COR-L47 (cell line): Measurements from ENCODE around the gene QKI.
"Not testable (repeated sequence)": the region's sequence is repeated elsewhere in the genome, so short reads cannot be mapped to it uniquely, and the experiment has no call there.

ENCODE experiments used
- DNase-seq: peaks from one replicate; lab custom pipeline; 2025; lab: John Stamatoyannopoulos, UW

QKI gene

DNA sequence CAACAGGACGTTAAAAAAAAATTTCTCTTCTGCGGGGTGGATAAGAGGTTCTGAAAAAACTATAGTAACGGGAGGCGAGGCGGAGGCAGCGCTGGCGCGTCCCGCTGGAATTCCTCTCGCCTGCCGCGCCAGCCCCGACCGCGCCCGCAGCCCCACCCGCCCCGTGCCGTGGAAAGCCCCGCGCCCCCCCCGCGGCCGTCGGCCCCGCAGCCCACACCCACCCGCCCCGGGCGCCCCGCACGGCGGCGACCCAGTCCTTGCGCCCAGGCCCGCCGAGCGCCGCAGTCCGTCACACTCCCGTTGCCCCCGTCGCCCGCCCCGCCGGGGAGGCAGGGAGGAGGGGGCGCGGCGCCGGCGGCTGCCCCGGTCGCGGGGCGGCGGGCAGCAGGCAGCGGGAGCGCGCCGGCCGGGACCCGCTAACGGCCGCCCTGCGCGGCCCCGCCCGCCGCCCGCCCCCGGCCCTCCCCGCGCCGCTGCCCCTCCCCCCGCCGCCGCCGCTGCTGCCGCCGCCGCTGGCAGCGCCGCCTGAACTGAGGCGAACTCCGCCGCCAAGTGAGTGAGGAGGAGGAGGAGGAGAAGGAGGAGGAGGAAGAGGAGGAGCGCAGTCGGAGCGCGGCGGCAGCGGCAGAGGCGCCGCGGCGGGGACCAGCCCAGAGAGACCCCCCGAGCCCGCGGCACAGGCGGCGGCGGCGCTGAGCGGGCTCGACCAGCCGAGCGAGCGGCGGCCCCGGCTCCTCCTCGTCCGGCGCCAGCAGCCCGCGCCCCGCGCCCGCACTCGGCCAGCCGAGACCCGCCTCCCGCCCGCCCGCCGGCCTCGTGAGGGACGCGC, at the start of gene QKI:
QKI (plus strand) TSS at position 602 of the 829 bp plus-strand sequence. CDS start 476 bp downstream, outside the sequence.
- DNase-seq, result no peak

DNA sequence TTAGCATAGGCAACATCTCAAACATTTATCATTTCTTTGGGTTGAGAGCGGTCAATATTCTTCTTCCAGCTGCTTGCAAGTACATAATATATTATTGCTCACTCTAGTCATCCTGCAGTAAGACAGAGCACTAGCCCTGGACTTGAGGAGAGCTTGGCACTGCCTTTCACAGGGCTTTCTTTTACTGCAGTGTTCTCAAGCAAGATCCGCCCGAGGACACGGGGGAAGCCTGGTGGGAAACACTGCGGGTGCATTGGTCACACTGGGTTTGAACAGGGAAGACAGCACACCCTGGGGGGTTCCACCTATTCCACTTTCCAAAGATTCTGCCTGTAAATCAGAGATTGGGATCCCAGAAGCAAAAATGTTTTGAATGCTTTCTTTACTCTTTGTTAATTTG, 48.2 kb upstream of the QKI start:
- no peak for DNase-seq

DNA sequence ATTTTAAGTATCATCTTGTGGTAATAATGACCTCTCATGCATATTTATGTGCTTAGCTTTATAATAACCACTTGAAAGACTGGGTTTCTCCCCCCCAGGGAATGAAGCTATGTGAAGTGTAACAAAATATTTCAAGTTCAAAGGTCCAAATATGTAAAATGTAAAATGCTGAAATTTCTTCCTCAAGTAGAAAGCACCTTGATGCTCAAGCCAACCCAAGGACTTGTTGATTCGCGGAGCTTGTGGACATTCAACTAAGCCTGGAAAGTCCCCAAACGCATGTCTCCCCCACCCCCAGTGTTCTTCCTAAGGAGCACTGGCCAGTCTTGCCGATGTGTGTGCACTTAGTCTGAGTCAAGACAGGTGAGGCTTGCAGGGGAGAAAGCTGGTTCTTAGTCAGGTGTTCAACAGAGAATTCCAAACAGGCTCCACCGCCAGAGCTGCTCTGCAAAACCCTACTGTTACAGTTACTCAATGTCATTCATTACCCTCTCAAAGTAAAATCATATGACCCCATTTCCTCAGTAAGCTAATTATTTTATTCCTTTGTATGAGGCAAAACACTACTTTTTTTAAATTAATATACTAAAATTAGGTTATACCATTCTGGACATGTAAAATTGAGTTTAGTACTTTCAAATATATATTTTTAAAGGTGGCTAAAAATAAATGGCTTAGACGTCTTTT, 46.9 kb upstream of the QKI start:
- DNase-seq, result no peak

DNA sequence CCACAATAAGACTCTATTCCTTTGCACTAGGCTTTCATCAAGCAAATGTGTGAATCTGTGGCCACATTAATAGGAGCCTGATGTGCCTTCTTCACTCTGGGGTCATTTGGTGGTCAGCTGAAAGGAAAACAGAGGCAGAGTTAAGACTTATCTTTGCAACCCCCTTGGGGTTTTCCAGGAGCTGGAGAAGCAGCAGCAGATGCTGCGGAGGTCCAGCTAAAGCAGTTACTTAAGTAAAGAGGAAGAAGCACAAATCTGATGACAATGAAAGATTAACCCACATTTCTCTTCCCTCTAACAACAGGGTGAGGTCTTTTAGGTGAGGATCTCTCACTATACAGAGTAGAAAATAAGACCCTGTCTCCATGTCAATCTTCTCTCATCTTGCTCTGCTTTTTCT, 45.4 kb upstream of the QKI start:
- DNase-seq, result no peak

DNA sequence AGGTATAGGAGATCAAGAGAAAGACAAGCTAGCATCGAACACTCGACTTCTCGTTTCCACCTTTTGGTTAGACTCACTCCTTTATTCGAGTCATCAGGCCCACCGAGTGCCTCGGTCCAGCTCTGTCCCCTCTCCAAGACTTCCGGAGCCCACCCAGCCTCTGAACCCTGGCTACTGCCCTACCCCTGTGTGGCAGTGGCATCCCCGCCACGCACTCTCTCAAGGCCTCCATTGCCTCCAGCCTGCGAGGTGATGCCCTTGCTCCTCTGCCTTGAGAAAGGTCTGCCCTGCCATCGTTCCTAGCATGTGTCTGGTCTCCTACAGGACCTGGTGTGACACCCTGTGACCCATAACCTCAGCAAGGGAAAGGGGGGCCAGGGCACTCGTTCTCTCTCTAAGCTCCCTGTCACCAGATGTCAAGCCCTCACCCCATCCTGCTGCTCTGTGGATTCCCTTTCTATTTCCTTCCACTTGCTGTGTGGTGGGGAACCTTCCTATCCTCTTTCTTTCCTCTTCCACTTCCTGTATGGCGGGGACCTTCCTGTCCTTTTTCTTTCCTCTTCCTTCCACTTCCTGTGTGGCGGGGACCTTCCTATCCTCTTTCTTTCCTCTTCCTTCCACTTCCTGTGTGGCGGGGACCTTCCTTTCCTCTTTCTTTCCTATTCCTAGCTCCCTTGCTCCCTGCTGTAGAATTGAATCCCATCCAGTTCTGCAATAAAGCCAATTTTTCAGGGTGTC, 44.7 kb upstream of the QKI start:
- DNase-seq, result no peak

DNA sequence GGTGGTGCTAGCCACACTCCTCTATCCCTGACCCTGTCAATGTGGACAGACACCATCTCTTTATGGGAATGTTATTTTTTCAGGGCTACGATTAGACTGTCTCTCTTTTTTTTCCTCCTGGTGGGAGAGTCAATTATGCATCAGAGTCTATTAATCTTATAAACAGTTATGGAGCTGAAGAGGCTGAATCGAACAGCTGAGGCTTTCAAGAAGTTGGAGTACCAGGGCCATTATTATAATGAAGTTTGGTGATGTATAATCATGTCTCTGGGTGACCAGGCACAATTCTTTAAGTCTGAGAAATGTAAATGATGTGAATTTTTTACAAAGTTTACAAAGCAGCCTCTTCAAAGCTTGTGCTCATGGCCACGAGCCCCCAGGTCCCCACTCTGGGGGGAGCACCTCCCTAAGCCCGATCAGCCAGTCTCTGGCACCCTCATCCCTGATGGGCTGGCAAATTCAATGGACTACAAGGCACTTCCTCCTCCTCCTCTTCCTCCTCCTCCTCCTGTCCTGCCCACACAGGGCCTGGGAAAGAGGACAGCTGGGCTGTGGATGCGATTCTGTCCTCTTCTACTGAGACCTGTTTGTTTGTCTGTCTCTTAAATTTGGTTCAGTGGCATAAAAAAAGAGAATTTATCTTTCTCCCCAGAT, 43.9 kb upstream of the QKI start:
- no peak for DNase-seq

DNA sequence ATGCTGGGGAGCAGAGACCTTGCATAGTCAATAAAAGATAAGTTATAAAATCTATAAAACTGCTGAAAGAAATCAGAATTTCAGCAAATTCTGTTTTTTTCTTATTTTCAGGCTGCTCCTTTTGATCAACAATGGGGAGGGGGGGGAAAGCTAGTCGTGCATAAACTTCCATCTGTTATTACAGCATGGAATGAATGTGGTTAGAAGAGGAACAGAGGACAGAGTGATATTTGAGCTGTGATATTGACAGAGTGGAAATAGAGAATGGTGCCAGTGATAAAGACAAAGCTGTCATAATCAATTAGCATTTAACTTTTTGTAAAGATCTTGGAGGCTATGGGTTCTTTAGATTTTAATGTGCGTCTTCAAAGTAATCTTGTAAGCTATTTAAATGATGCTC, 43.4 kb upstream of the QKI start:
- no peak for DNase-seq

DNA sequence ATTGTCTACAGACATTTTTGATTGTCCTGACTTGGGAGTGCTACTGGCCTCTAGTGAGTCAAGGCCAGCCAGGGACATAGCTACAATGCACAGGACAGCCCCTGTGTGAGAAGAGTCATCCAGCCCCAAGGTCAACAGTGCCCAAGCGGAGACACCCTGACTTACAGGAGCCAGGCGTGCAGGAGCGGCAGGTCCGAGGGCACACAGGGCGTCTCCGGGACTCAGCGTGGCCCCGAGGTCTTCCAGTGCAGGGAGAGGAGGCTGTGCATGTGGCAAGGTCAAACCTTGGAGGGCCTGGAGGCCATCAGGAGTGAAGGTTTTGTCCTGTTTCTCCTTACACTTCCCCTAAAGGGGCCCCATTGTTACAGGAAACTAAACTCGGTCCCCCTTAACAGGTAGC, 41.3 kb upstream of the QKI start:
- no peak for DNase-seq

DNA sequence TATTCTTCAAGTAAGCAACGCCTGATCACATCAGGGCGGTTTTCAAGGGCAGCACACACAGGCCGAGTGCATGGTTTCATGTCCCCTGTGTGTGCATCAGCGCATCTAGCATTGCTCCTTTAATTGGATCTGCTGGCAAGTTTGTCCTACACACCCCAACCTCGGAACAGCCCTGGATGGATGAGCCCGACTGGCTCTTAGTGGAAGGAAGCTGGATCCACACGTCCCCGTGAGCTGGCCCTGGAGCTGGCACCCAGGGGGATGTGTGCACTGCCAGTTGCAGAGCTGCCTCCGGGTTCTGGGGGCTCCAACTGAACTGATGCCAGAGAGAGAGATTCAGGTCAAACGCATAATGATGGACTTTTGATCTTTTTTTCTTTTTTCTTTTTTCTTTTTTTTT, 39.2 kb upstream of the QKI start:
- no peak for DNase-seq

DNA sequence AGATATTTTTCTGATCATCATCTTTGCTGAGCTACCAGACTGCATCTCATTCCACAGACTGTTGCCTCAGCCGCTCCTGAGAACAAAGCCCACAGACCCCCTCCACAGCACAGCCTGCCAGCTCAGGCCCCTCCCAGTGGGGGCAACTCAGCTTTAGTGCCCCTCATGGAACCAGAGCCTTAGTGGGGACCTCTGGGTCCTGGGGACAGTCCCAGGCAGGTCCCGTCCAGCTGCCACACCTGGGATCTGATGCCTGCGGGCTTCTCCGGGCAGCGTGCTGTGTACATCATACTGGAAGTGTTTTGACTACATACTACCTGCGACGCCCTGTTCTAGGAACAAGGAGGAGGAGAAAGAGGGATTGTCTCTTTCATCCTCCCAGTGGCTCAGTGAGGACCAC, 38.3 kb upstream of the QKI start:
- DNase-seq, result no peak

DNA sequence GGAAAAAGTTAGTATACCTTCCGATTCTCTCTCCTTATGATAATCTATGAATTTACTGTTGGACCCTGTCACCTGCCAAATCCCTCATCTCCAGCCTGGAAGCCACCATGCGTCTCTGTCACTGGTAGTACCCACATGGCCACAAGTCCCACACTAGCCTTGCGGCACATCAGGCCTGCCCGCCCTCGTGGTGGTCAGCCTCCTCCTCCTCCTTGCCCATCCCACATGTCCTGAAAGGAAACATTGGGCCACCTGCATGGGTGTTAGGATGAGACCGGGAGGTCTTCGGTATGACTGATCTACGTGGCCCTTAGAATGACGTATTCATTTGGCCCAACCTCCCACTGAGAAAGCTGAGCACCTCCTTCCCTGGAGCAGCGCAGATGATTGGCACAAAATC, 37.0 kb upstream of the QKI start:
- no peak for DNase-seq

DNA sequence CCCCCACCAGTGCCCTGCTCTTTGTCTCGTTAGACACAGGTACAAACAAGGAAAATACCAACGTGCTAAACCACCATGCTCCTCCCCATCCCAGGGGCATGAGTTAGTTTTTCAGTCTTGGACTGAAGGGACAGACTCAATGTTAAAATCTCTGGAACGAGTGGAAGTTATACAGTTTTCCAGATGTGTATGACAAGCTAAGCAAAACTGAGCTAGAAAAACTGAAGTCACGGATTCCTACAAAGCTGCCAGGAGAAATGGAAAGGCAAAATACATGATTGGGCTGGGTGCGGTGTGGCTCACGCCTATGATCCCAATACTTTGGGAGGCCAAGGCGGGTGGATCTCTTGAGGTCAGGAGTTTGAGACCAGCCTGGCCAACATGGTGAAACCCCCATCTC, 34.3 kb upstream of the QKI start:
- no peak for DNase-seq

DNA sequence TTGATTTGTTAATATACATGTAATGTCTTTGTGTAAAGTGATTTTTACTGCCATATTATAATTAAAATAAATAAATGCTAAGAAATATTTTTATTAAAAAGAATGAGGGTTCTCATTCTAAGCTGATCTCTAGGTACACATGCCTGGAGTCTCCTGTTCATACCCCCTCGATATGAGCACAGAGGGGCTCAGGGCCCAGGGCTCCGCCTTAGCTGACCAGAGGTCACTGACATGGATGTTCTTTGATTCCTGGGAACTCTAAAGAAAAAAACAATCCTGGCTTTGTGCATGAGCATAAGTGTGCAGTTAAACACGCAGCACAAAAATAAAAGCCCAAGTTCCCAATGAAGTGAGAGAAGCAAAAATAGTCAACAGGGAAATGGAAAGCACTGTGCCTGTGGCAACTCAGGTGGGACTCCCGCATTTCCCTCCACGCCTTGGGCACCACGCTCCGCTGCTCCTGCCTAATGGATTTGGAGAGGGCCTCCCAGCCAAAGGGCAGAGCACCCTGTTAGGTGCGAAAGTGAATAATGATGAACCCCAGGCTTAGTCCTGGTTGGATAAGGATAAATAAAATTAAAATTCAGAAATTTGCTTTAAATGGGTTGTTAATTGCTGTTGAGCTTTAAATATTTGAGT, 33.3 kb upstream of the QKI start:
- no peak for DNase-seq

DNA sequence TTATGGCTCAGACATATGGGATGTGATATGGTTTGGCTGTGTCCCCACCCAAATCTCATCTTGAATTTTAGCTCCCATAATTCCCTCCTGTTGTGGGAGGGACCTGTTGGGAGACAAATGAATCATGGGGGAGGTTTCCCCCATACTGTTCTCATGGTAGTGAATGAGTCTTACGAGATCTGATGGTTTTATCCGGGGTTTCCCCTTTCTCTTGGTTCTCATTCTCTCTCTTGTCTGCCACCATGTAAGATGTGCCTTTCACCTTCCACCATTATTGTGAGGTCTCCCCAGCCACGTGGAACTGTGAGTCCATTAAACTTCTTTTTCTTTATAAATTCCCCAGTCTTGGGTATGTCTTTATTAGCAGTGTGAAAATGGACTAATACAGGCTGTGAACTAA, 31.1 kb upstream of the QKI start:
- not testable (repeated sequence) for DNase-seq

DNA sequence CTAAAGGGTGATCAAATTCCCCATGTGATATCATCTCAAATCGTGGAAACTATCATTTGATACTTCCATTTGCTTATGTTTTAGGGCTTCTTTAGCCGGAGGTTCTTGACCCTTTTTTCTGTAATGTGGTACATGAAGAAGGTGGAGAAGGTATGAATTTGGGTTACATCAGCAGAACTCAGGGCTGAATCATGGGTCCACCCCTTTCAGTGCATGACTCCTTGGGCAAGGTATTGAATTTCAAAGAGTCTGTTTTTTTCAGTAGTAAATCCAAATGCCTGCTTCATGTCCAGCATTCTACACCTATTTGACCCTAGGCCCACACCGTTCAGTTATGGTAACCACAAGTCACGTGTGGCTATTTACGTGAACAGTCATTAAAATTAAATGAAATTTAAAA, 30.6 kb upstream of the QKI start:
- no peak for DNase-seq

DNA sequence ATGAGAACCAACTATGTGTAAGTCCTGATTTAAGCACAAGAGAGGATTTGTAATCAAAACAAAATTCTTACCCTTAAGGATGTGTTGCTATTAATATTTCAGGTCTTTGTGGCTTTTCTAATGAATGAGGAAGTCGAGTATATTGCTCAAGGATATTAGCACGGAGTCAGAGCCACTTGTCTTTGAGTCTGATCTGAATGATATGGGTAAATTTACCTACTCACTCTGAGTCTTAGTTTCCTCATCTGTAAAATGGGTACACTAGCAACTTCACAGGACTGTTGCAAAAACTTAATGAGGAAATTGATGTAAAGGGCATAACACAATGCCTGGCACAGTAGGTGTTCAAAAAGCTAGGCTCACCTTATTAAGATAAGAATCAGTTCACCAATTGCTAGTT, 30.0 kb upstream of the QKI start:
- no peak for DNase-seq

DNA sequence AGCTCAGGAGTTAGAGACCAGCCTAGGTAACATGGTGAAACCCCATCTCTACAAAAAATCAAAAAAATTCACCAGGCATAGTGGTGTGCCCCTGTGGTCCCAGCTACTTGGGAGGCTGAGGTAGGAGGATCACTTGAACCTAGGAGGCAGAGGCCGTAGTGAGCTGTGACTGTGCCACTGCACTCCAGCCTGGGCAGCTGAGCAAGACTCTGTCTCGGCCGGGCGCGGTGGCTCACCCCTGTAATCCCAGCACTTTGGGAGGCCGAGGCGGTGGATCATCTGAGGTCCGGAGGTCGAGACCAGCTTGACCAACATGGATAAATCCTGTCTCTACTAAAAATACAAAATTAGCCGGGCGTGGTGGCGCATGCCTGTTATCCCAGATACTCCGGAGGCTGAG, 29.0 kb upstream of the QKI start:
- not testable (repeated sequence) for DNase-seq

DNA sequence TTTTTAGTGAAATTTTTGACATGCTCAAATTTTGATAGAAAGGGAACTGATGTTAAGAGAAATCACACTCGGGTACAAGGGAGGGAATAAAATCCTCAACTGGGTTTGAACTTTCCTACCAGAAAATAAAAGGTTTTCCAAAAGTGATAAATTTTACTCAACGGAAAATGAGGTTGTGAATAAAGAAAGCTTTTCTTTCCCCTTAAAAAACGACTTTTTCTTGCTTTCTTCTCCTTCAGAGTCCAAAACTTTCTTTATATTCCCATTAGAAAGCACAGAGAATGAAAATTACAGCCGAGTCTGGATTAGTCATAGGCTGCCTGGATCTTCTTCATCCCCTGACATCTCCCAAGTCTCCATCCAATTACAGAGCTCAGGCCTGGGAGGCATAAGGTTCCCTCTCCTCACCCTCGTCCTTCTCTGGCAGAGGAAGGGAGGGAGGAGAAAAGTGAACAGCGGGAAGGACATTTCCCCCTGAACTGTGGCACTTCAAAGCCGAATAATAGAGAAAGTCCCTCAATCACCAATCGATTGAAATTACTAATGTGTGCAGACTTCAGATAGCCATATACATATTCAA, 28.1 kb upstream of the QKI start:
- no peak for DNase-seq

DNA sequence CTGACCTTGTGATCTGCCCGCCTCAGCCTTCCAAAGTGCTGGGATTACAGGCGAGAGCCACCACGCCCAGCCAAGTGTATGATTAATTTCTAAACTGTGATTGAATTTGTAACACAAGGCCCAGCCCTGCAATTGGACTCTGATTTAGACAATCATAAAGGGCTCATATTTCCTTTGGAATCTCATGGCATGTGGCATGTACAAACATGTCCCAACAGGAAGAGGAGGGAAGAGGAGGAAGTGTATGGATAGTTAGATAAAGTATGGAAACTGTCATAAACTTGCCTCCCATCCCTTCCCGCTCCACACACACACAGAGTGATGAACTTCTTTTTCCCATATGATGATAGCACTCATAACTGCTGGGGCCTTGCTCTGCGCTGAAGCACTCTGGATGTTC, 27.2 kb upstream of the QKI start:
- DNase-seq, result no peak

DNA sequence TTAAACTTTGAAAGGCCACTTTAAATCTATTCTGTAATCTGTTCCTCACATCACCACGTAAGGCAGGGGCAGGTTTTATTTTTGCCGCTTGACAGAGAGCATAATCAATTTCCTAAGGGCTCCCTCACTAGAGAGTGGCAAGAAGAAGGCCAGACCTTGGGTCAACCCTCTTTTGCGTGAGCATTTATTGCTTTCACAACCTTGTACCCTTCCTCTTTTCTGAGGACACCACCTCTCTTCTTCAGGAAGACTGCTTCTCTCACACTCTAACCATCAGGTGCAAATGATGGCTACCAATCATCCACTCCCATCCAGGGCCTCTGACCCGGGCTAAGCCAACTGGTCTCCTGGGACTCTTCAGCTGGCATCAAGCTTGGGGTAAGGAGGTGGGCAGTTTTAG, 25.2 kb upstream of the QKI start:
- DNase-seq, result no peak

DNA sequence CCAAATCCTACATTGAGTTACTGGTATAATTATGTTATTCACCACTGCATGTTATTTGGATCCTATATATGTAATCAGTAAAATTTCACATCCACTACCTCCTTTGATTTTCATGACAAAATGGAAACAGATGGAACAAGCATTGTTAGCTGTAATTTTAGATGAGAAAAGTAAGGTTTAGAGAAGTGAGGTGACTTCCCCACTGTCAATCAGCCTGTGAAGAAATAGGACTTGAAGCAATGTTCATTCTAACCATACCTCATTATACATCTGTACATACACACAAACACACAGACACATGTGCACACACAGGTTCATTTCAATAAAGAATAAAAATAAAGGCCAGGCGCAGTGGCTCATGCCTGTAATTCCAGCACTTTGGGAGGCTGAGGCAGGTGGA, 23.7 kb upstream of the QKI start:
- DNase-seq, result no peak

DNA sequence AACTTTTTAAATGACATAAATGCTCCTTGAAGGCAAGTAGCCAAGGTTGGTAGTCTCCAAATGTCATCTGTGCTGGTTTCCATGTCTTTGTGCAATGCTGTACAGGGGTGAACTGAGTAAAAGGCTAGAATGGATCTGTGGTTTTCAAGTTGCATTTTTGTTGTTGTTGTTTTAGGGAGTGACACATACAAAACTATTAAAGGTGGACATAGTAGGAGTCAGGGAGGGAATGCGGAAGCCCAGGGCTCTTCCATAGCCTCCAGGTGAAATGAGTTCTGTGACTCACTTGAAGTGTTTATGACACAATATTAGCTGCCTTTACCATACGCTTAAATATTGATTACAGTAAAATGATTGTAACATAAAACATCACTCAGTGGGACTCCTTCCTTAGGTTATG, 22.5 kb upstream of the QKI start:
- no peak for DNase-seq
